Urothelium cell line (cell line): Measurements from ENCODE around the gene SGF29.
A peak's percentile ranks its signal among the peaks of the same experiment; 100 is the strongest.
"Not testable (repeated sequence)": the region's sequence is repeated elsewhere in the genome, so short reads cannot be mapped to it uniquely, and the experiment has no call there.

Source experiments
- DNase-seq: peaks from one replicate; pipeline ENCODE4 v3.0.0; 2011; ENCODE audit warnings: low spot score, mixed read lengths
- FAIRE-seq: peaks from 2 replicates; lab custom pipeline; 2011; peaks lifted over from hg19 to GRCh38; lab: Jason Lieb, UNC

Gene SGF29

GRCh38 chr16:28532940-28533647 is 20.6 kb upstream of the SGF29 start:
- FAIRE-seq (no peak), DNase-seq (no peak)

- DNase-seq (no peak), FAIRE-seq (no peak)
Measured at GRCh38 chr16:28534542-28535373, 19.0 kb upstream of the SGF29 start.

GRCh38 chr16:28537076-28537475 is 16.6 kb upstream of the SGF29 start:
- DNase-seq (no peak), FAIRE-seq (no peak)

- no peak for FAIRE-seq
Measured at GRCh38 chr16:28537964-28538732, 15.6 kb upstream of the SGF29 start.

GRCh38 chr16:28538733-28539596 is 14.8 kb upstream of the SGF29 start, which contains the start of gene NUPR1:
Gene NUPR1 (minus strand): TSS chr16:28538974. CDS start chr16:28538907, 67 bp downstream.
- FAIRE-seq (no peak), DNase-seq (peak; percentile 89)

More at GRCh38 chr16:28537964-28538732, 15.6 kb upstream of the SGF29 start:
- no peak for DNase-seq

- FAIRE-seq (no peak), DNase-seq (no peak)
Measured at GRCh38 chr16:28540346-28540745, 13.4 kb upstream of the SGF29 start.

GRCh38 chr16:28542646-28543045 is 11.1 kb upstream of the SGF29 start:
- DNase-seq, result no peak
- no peak for FAIRE-seq

- FAIRE-seq (no peak), DNase-seq (no peak)
Measured at GRCh38 chr16:28543072-28543471, 10.6 kb upstream of the SGF29 start.

- no peak for FAIRE-seq
- DNase-seq, result no peak
Measured at GRCh38 chr16:28544998-28545397, 8.7 kb upstream of the SGF29 start.

- DNase-seq, FAIRE-seq: not testable (repeated sequence)
Measured at GRCh38 chr16:28545964-28546363, 7.8 kb upstream of the SGF29 start.

- DNase-seq (no peak), FAIRE-seq (no peak)
Measured at GRCh38 chr16:28546626-28547025, 7.1 kb upstream of the SGF29 start.

GRCh38 chr16:28548306-28548802 is 5.4 kb upstream of the SGF29 start:
- no peak for FAIRE-seq
- DNase-seq, result no peak

GRCh38 chr16:28549301-28549899 is 4.3 kb upstream of the SGF29 start:
- FAIRE-seq (no peak), DNase-seq (no peak)

- FAIRE-seq (no peak), DNase-seq (no peak)
Measured at GRCh38 chr16:28554634-28555423, 1.1 kb downstream of the SGF29 start.

- no peak for FAIRE-seq
- no peak for DNase-seq
Measured at GRCh38 chr16:28555561-28555960, 1.8 kb downstream of the SGF29 start.

GRCh38 chr16:28556914-28557320 is 3.2 kb downstream of the SGF29 start:
- DNase-seq (no peak), FAIRE-seq (no peak)

- DNase-seq (no peak), FAIRE-seq (no peak)
Measured at GRCh38 chr16:28558456-28558855, 4.7 kb downstream of the SGF29 start.

GRCh38 chr16:28561557-28562187 is 8.0 kb downstream of the SGF29 start:
- FAIRE-seq, result no peak
- DNase-seq, result no peak
